ENCODE data around the gene TUBA3D.
"Not testable (repeated sequence)": the region's sequence is repeated elsewhere in the genome, so short reads cannot be mapped to it uniquely, and the experiment has no call there.

- not testable (repeated sequence) for TF ChIP-seq CTCF (IDR thresholded peaks at IDR 0.05); POLR2A (IDR thresholded peaks at IDR 0.05); POLR2AphosphoS5 (IDR thresholded peaks at IDR 0.05); EP300 (IDR thresholded peaks at IDR 0.05; ENCODE audit: low read depth)
These were observed 4.3 kb upstream of the TUBA3D start for GRCh38 chr2:131471624-131472023.
